CD4-positive, alpha-beta T cell treated with Interleukin-4 for 1 hour (primary cell): Measurements from ENCODE around the gene MYZAP.

ENCODE experiments used
- DNase-seq, 2 donors: peaks; one replicate each; pipeline ENCODE4 v3.0.0-alpha.2; 2020 to 2022

MYZAP gene

DNA sequence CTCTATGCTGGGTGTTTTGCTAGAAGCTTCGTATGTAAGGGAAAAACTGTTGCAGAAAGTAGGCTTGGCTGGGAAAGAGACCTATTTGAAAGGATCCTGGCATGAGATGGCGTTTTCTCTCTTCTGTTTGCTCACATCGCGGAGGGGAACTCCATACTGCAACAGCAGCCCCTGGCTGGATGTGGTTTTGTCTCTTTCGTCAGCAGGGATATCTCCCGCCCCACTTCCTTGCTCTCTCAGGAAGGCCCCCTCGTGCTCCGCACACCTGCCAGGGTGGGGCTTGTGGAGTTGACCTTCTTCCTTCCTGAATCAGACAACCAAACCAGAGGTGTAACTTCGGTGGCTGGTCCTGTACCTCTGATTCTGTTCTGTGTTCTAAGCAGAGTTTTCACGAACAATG, 26.4 kb upstream of the MYZAP start:
- peak; percentile 57 to 80 for DNase-seq

DNA sequence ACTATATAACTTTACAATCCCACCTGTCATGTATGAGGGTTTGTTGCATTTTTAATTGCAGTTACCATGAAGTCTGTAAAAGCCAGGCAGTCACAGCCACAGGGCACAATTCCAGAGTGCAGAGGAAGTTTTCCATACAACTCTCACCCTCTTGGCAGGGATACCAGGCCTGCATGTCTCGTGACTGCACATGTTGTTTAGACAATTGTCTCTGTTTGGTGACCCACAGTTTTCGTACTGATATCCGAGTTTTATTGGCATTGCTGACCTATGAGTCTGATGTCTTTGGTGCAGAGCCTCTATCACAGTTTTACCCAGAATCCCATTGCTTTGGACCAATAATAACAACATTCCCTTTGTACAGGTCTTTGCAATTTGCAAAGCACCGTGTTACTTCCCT, 24.9 kb upstream of the MYZAP start:
- no peak for DNase-seq

DNA sequence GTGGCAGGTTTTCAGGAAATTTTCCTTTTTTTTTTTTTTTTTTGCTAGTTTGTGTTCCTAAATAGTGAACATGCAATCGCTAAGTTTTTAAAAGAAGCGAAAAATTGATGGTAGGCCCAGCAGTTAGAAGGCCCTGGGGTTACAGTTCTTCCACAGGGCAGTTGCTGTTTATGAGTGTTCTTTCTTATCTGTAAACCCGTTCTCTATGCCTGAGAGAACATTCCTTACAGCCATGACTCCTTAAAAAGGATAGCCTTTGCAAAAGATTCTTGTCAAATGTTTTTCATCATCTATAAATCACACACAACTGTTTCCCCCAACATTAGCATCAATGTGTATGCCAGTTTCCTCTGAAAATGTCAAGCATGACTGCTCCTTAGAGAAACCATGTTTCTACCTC, 23.8 kb upstream of the MYZAP start:
- no peak for DNase-seq

DNA sequence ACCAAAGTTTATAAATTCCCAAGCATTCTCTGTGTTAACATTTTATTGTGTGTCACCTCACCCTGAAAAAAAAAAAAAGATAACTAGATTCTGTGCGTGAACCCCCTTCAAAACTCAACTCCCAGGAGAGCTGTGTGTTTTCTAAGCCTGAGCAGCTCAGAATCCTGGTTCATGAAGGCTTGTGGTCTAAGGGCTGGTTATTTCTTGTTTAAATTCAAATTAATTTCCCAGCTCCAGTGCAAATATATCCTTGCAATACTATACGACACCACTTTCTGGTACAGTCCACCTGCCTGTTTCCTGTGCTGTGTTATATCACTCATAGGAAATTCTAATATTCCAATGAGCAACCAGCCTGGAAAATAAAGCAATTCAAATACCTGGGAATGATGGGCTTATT, 23.4 kb upstream of the MYZAP start:
- no peak for DNase-seq

DNA sequence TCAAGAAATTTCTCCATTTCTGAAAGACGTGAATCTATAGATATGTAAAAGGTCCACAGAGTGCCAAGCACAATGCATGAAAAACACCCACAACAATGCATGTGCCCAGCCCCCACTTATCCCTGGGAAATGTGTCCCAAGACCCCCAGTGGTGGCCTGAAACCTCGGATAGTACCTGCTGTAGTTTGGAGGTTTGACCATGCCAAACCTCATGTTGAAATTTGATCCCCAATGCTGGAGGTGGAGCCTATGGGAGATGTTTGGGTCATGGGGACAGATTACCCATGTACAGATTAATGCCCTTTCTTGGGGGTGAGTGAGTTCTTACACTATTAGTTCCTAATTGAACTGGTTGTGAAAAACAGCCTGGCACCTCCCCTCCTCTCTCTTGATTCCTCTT, 21.4 kb upstream of the MYZAP start:
- no peak for DNase-seq

DNA sequence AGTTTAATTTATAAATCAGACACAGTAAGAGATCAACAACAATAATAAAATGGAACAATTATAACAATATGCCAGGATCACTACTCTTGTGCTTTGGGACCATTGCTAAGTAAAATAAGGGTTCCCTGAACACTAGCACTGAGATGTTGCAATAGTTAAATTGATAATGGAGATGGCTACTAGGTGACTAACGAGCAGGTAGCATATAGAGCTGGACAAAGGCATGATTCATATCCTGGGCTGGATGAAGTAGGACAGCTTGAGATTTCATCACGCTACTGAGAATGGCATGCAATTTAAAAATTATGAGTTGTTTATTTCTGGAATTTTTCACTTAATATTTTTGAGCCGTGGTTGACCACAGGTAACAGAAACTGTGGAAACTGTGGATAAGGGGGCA, 20.7 kb upstream of the MYZAP start:
- DNase-seq: no peak

DNA sequence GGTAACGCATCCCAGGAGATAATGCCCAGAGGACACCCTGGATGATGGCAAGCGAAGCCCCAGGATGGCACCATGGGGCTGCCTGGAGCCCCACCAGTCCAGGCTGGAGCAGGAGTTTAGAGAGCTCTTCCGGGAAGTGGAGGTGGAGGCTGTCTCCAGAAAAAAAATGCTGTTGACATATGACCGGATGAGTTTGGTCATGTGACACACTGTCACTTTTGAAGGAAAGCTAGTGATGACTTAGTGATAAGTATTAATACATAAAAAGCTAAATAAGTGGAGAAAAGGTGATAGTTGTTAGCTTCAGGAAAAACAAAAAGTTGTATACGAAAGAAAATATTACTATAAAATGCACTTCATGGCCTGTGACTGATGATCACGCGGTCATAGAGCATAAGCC, 20.0 kb upstream of the MYZAP start:
- DNase-seq: no peak

DNA sequence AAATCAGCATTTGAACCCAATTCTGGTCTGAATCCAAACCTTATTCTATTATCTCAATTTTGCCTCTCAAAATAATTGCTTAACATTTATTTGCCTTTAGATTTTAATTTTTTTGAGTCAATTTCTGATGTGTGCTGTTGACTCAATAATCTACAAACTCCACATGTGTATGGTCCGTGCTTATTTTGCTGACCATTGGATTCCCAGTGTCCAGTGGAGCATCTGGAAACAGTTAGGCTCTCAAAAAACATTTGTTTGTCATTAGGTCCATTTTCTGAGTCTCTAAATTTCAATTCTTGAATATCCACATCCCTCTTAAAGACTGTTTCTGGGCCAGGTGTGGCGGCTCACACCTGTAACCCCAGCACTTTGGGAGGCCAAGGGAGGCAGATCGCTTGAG, 19.2 kb upstream of the MYZAP start:
- DNase-seq: no peak

DNA sequence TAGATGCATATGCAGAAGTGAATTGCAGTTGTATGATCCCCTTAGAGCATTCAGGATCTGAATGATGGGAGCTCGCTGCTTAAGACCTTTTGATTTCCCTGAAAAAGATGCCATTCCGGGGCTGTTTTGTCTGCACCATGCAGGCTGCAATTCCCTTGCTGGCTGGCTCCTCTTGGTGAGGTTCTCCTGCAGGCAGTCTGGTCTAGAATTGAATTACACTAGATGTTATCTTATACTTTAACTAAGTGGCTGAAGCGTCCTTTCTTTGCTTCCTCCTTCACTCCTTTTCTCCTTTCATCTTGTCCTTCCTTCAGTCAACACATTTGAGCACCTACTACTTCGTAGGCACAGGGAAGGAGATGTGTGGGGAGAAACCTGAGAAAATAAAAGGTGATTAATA, 18.6 kb upstream of the MYZAP start:
- no peak for DNase-seq

DNA sequence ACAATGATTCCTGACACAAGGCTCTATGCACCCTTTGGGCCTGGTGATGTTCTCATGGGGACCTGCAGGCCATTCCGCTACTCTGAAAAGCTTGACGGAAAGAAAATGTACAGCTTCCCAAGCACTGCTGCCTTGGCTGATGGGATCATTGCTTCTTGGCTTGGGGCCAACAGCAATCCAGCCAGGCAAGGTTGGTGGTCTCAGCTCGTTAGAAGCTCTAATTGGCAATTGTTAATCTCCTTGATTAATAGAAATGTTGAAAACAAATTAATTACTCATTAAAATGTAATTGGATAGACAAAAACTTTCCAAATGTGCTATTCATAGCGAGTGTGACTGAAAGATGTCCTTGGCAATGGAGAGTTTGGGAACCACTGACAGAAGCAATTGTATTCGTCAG, 16.3 kb upstream of the MYZAP start:
- DNase-seq: no peak

DNA sequence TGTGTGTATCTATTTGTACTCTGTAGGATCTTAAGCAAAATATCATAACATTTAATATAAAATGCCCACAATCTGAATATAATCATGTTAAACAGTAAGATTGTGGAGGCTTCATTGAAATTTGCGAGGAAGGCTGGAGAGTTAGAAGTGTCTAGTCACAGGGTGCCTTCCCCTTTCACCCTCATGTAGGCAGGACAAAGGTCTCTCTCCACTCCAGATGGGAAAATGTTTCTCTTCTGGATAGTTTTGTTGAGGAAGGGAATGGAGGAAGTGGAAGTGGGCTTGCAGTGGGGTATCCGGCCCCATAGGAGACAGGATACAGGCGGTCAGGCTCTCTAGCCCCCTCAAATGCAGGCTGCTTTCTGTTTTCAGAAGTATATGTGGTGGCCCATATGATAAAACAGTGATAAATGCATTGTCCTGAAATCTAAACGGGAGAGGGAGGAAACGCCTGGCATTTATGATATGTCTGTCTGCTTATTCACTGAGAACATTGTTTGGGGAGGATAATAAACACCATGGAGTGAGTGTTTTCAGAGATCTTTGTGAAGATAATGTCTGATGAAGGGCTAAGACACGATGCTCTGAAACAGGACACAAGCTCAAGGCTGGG, 13.3 kb upstream of the MYZAP start:
- DNase-seq: no peak

DNA sequence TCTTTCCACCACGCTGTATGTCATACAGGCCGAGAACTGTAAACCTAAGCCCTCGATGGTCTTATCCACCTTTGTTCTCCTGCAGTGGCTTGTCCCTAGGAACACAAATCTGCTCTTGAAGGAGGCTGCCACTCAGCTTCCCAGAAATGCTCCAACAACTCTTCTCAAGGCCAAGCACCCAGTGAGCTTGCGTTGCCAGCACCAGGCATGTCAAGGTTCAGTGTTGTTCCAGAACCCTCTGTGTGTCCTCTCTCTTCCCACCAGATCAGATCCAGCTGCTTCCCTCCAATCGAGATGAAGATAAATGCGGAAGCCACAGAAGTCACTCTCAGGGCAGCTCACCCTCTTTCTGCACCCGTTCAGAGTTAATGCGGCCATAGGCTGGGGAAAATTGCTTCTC, 11.3 kb upstream of the MYZAP start:
- DNase-seq: no peak

DNA sequence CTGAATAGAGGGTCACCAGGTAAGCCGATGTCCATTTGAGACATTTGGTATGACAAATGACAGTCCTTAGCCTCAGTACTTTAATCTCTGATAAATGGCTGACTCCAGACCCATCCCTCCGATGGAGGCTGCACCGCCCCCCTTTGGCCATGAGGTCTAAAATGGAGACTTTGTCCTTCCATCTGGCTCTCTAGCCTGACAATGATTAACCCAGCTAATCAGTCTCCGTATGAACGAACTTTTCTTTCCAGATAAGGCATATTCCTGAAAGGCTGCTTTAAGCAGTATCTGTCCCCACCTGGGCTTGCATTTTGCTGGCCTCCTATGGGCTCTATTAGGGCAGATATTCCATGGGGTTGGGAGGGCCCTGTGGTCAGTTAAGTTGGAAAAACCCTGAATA, 10.8 kb upstream of the MYZAP start:
- no peak for DNase-seq

DNA sequence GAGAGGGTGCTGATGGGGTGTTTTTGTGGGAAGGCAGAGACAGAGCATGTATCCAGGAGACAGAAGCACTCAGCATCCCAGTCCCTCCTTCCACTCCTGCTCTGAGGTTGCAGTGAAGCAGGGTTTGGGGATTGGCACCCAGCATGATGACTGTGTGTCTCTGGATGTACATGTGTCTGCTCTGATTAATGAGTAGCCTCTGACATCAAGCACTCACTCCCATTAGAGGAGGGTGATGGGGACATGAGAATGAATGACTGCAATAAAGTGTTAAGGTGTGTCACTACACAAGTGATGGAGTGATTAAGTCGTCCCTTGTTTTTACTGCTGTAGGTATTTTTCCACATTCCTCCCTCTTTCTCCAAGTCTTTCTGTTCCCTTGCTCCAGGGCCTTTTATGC, 9.6 kb upstream of the MYZAP start:
- DNase-seq: no peak

DNA sequence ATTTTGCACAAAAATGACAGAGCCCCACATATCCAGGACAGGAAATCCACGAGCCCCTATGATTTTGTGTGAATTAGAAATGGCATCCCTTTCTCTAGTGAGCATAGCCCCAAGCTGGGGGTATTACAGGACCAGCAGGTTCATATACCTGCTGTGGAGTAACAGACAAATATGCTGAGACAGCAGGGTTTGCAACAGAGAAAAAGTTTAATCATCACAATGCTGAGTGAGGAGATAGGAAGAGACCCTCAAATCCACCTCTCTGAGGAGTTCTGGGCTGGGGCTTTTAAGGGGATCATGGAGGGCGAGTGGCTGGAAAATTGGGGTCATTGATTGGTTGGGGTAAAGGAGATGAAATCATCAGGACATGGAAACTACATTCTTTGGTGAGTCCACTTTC, 8.4 kb upstream of the MYZAP start:
- no peak for DNase-seq

DNA sequence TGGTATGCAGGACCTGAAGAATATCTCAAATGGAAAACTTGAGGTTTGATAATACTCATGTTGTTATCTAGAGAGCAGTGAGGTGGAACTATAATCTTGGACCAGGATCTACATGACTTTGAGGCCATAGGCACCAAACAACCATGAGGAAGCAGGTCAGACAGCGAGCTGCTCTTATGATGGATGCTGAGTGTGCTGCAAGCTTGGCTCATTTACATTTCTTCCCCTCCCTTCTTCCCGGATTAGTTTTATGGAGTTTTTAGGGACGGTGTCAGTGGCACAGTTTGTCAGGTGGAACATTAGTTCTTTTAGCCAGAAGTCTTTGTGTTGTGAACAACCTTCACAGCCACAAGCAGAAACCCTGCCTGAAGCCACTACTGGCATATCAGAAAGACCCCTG, 8.0 kb upstream of the MYZAP start:
- no peak for DNase-seq

DNA sequence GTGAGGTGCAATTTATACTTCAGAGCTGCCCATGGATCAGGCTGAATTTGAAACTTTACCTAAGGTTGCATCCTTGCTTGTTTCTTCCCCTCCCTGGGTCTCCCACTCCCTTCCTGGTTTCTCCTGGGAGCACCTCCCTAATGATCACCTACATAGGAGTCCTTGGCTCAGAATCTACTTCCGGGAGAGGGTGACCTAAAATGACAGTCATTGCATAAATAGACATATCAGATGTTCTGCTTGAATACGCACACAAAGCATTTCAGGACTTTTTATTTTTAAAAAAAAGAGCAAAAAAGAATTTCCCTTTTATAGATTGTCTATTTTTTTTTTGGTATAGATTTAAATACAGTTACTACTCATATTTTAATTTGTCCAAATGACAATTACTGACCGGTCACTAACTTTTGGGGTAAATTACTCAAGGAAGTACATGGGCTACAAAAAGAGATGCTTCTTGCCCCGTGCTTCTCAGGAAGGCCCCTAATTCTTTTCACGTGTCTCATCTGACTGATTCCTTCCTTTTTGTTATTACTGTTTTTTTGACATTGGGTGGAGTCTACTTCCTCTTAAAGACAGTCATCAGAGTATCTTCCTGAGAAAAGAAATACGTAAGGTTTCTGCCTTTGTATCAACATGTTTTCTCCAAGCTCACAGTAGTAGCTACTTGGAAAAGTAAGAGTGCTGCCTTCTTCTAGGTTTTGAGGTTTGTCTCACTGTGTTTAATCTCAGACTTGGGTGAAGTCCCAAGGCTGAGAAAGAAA, 4.9 kb upstream of the MYZAP start:
- peak; percentile 59 to 69 for DNase-seq

DNA sequence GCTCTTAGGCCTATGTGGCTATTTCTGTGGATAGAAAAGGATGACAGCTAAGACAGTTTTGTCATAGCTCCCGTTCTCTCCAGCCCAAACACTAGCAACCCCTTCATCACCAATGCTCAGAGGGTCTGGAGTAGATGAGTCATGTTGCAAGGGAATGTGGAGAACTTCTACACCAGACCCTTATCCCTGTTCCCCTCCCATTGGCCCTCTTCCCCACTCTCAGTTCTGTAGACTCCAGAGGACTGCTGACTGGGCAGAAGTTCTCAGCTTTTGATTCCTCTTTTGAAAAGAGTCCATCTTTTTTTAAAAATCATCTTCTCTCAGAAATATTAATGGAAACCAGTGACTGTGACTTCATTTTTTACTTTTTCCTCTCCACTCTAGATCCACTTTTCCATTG, 2.4 kb upstream of the MYZAP start:
- DNase-seq: peak in 1 of 2 donors; percentile 15

DNA sequence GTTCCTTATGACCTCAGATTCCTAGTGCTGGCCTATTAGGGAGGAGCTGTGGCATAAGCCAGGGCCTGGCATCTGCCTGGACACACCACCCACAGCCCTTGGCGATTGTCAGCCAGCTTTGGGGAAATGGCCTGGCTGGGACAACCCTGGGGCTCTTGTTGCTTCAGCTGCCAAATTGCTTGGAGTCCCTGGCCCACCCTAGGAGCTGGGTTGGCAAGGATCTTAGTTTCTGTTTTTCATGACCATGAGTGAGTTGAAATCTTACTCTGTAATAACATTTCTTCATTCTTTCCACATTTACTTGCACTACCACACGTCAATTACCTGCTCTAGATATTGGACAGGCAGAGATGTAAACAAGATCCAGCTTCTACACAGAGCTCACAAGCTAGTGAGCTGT, 1.9 kb upstream of the MYZAP start:
- DNase-seq: no peak

DNA sequence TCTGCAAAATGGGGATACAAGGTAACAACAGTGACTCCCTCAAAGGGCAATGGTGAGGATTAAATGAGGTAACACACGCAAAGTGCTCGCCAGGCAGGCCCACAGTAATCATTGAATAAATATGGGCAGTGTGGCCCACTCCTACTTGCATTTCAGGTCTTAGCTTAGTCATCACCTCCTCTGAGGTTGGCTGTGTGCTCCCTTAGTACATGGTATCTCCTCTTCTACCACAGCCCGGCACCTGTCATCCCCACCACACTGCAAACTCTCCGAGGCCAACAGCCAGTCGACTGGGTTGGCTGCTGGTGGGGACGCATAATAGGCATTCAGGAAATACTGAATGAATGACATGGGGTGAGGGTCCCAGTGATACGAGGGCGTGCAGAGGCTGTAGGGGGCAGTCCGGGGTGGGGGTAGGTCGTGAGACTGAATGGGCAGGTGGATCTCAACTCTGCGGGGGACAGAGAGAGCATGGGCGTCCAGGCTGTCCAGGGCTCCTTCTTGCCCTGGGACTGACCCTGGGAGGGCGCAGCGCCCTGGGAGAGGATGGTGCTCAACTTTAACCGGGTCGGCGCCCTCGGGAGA, 375 bp upstream of the MYZAP start:
- DNase-seq: peak in 1 of 2 donors; percentile 18

DNA sequence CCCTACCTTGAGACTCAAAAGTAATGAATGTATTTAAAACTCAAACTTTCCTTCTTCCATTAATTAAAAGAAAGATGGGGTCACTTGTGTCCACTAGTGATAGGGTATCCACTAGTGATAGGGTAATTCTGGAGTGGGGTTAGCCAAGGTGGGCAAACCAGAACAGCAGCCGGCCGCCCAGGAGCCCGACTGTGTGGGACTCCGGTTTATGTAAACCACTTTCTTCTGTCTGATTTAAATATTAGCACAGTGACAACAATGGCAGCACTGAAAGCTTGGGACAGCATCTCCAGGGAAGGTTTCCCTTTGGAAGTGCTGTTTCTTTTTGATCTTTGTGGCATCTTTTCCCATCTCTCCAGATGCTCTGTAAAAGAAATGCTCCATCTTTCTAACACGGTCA, 722 bp downstream of the MYZAP start:
- DNase-seq: no peak

DNA sequence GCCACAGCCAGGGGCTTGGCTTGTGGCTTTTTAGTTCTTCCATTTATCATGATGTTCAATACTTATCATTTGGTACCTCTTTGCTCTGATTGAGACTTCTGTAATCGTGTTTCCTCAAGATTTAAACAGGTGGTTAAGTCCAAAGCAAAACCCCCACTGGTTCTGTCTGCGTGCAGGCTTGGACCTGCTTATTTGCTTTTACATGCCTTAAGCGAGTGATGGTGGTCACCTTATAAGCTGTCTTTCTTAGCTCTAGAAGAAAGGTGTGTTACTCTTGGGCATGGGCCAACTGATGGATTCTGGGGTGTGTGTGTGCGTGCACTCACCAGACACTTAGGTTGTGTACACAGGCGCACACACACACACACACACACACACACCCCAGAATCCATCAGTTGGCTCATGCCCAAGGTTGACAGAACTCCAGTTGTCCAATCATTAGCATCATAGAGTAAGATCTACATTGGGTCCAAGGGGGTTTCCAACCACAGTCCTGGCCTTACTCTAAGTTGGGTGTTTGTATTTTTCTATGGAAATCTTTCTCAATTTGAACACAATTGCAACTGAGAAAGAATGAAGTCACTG, 1.2 kb downstream of the MYZAP start:
- DNase-seq: no peak

DNA sequence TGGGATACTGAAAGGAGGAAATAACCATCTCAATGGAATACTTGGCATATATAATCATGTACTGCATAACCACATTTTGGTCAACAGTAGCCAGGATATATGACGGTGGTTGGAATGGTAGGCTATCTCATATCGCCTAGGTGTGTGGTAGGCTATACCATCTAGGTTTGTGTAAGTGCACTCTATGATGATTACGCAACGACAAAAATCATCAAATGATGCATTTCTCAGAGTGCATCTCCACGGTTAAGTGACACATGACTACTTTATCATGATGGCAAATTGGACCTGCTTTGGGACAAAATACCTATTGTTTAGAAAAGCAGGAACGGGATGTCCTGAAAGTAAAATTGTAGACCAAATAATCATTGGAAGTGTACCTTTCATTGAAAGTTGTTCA, 2.8 kb downstream of the MYZAP start:
- DNase-seq: no peak
